GM19025 (cell line): ENCODE data around the gene ATP6V0E2.
"Not testable (repeated sequence)": the region's sequence is repeated elsewhere in the genome, so short reads cannot be mapped to it uniquely, and the experiment has no call there.

ENCODE experiments used
- ATAC-seq: cut with Tn5 transposase; IDR thresholded peaks from one replicate; pipeline ENCODE4 v1.9.1; 2021; ENCODE audit warnings: mild to moderate bottlenecking, low read depth, moderate library complexity; ENCODE audit not compliant: unreplicated experiment

The ATP6V0E2 gene

GRCh38 chr7:149875396-149875795 is 1.6 kb downstream of the ATP6V0E2 start:
- ATAC-seq = no peak

- no peak for ATAC-seq
Measured at GRCh38 chr7:149877890-149878522, 4.2 kb downstream of the ATP6V0E2 start.

GRCh38 chr7:149878523-149878921 is 4.8 kb downstream of the ATP6V0E2 start:
- no peak for ATAC-seq

- ATAC-seq = no peak
Measured at GRCh38 chr7:149879271-149879743, 5.5 kb downstream of the ATP6V0E2 start.

- no peak for ATAC-seq
Measured at GRCh38 chr7:149879766-149880637, 6.2 kb downstream of the ATP6V0E2 start.

GRCh38 chr7:149880638-149881311 is 7.0 kb downstream of the ATP6V0E2 start:
- no peak for ATAC-seq

GRCh38 chr7:149881328-149882247 is 7.8 kb downstream of the ATP6V0E2 start:
- ATAC-seq = no peak

GRCh38 chr7:149882248-149883047 is 8.7 kb downstream of the ATP6V0E2 start:
- ATAC-seq = no peak

- no peak for ATAC-seq
Measured at GRCh38 chr7:149883048-149883438, 9.3 kb downstream of the ATP6V0E2 start.

GRCh38 chr7:149883452-149883861 is 9.7 kb downstream of the ATP6V0E2 start:
- ATAC-seq = no peak

GRCh38 chr7:149884016-149884415 is 10.2 kb downstream of the ATP6V0E2 start:
- ATAC-seq = no peak

- ATAC-seq = no peak
Measured at GRCh38 chr7:149884541-149884940, 10.8 kb downstream of the ATP6V0E2 start.

- ATAC-seq = no peak
Measured at GRCh38 chr7:149885191-149886017, 11.6 kb downstream of the ATP6V0E2 start.

- no peak for ATAC-seq
Measured at GRCh38 chr7:149886018-149886415, 12.2 kb downstream of the ATP6V0E2 start.

- no peak for ATAC-seq
Measured at GRCh38 chr7:149887311-149887710, 13.5 kb downstream of the ATP6V0E2 start.

- ATAC-seq = not testable (repeated sequence)
Measured at GRCh38 chr7:149890715-149891114, 16.9 kb downstream of the ATP6V0E2 start.

GRCh38 chr7:149894957-149895356 is 21.2 kb downstream of the ATP6V0E2 start:
- not testable (repeated sequence) for ATAC-seq

GRCh38 chr7:149907776-149908376 is 34.1 kb downstream of the ATP6V0E2 start:
- ATAC-seq = not testable (repeated sequence)
